OCI-LY3 (cell line): ENCODE measurements around the gene RNH1.
"Not testable (repeated sequence)": the region's sequence is repeated elsewhere in the genome, so short reads cannot be mapped to it uniquely, and the experiment has no call there.

ENCODE experiments used
- H2AFZ ChIP-seq: fragments of 200-600, 300-600 bp; shearing (Covaris generic); 2 replicates; pipeline ENCODE4 v1.6.0; 2014; ENCODE audit warnings: antibody characterized with exemption, low read depth, low read length
- H3K27ac ChIP-seq: fragments of 200-600, 300-600 bp; sonication (generic); 2 replicates; pipeline ENCODE4 v1.5.1; 2014; ENCODE audit warnings: mild to moderate bottlenecking, low read length, moderate library complexity, mixed read lengths
- H3K27me3 ChIP-seq: fragments of 200-600, 300-600 bp; sonication (generic); 2 replicates; pipeline ENCODE4 v1.6.1; 2014; ENCODE audit warnings: low read depth, low read length, mixed read lengths
- H3K36me3 ChIP-seq: fragments of 200-600, 300-600 bp; sonication (generic); replicated peaks from 2 replicates; pipeline ENCODE3; 2014; ENCODE audit warnings: low read depth, low read length, mixed read lengths
- H3K4me1 ChIP-seq: fragments of 300-600, 200-600 bp; sonication (generic); 2 replicates; pipeline ENCODE4 v1.6.1; 2014; ENCODE audit warnings: low read length, mixed read lengths
- H3K4me2 ChIP-seq: fragments of 200-600, 300-600 bp; sonication (generic); 2 replicates; pipeline ENCODE4 v1.6.1; 2014; ENCODE audit warnings: low read length, mixed read lengths
- H3K4me3 ChIP-seq: fragments of 300-600, 200-600 bp; sonication (generic); 2 replicates; pipeline ENCODE4 v1.5.1; 2014; ENCODE audit warnings: antibody characterized with exemption, mild to moderate bottlenecking, low read length, moderate library complexity
- H3K79me2 ChIP-seq: fragments of 300-600, 200-600 bp; shearing (Covaris generic); 2 replicates; pipeline ENCODE4 v1.6.1; 2014; ENCODE audit warnings: mild to moderate bottlenecking, low read length, mixed read lengths
- H3K9ac ChIP-seq: fragments of 300-600, 200-600 bp; shearing (Covaris generic); 2 replicates; pipeline ENCODE4 v1.6.0; 2014; ENCODE audit warnings: mild to moderate bottlenecking, low read length, moderate library complexity
- H3K9me3 ChIP-seq: fragments of 200-600, 300-600 bp; shearing (Covaris generic); 2 replicates; pipeline ENCODE4 v1.6.1; 2014; ENCODE audit warnings: low read length, mixed read lengths; ENCODE audit not compliant: insufficient read depth
- H4K20me1 ChIP-seq: fragments of 200-600, 300-600 bp; sonication (generic); 2 replicates; pipeline ENCODE4 v1.6.1; 2016; ENCODE audit warnings: low read length, mixed read lengths; ENCODE audit not compliant: insufficient read depth
- CTCF ChIP-seq: fragments of 200-600, 300-600 bp; sonication (generic); IDR thresholded peaks from 2 replicates; pipeline ENCODE4 v1.5.1; 2014; ENCODE audit warnings: antibody characterized with exemption, low read length, low read depth
- EZH2phosphoT487 ChIP-seq: fragments of 200-600 bp; shearing (Covaris generic); IDR thresholded peaks from 2 replicates; pipeline ENCODE4 v1.6.1; 2018; ENCODE audit warnings: antibody characterized with exemption, mixed run types, low read depth

RNH1 gene

GRCh38 chr11:472816-473215 is 34.2 kb downstream of the RNH1 start:
- Histone ChIP-seq H3K79me2 (peaks cover 13% of the 10 kb centered on the region), H2AFZ (no peak overlapping the region), H3K27me3 (no peaks in the 10 kb centered on the region), H3K4me1 (no peaks in the 10 kb centered on the region), H3K4me3 (no peak overlapping the region), H4K20me1 (no peaks in the 10 kb centered on the region), H3K9me3 (no peaks in the 10 kb centered on the region), H3K4me2 (no peak overlapping the region), H3K27ac (no peak overlapping the region), H3K36me3 (peaks cover 8% of the 10 kb centered on the region), H3K9ac (no peak overlapping the region)
- TF ChIP-seq CTCF (no peak), EZH2phosphoT487 (no peak)

- no peak overlapping the region for H2AFZ ChIP-seq
- H3K4me1 ChIP-seq = no peaks in the 10 kb centered on the region
- H3K4me3 ChIP-seq = no peak overlapping the region
- no peak for TF ChIP-seq EZH2phosphoT487
- TF ChIP-seq CTCF = no peak
- no peaks in the 10 kb centered on the region for H3K9me3 ChIP-seq
- H3K27me3 ChIP-seq = no peaks in the 10 kb centered on the region
- H3K79me2 ChIP-seq = peaks cover 13% of the 10 kb centered on the region
- peaks cover 8% of the 10 kb centered on the region for H3K36me3 ChIP-seq
- no peak overlapping the region for H3K9ac ChIP-seq
- H3K27ac ChIP-seq = no peak overlapping the region
- H3K4me2 ChIP-seq = no peak overlapping the region
- no peaks in the 10 kb centered on the region for H4K20me1 ChIP-seq
These were observed 34.8 kb downstream of the RNH1 start for GRCh38 chr11:472272-472671.

- H3K4me3 ChIP-seq = no peak overlapping the region
- no peaks in the 10 kb centered on the region for H3K27me3 ChIP-seq
- peaks cover 13% of the 10 kb centered on the region for H3K79me2 ChIP-seq
- no peaks in the 10 kb centered on the region for H3K4me1 ChIP-seq
- no peak overlapping the region for H3K27ac ChIP-seq
- no peak overlapping the region for H2AFZ ChIP-seq
- H4K20me1 ChIP-seq = no peaks in the 10 kb centered on the region
- H3K36me3 ChIP-seq = peaks cover 8% of the 10 kb centered on the region
- TF ChIP-seq EZH2phosphoT487 = no peak
- TF ChIP-seq CTCF = no peak
- H3K9ac ChIP-seq = no peak overlapping the region
- H3K9me3 ChIP-seq = no peaks in the 10 kb centered on the region
- no peak overlapping the region for H3K4me2 ChIP-seq
These were observed 35.4 kb downstream of the RNH1 start for GRCh38 chr11:471468-472145.

- Histone ChIP-seq H3K4me2 (no peak overlapping the region), H3K4me1 (no peaks in the 10 kb centered on the region), H2AFZ (no peak overlapping the region), H3K9me3 (no peaks in the 10 kb centered on the region), H3K9ac (no peak overlapping the region), H3K79me2 (peaks cover 8% of the 10 kb centered on the region; the same call in 1 of the 2 replicates), H3K27ac (no peak overlapping the region), H3K4me3 (no peak overlapping the region), H3K27me3 (no peaks in the 10 kb centered on the region), H3K36me3 (peaks cover 4% of the 10 kb centered on the region), H4K20me1 (no peaks in the 10 kb centered on the region)
- TF ChIP-seq CTCF (no peak), EZH2phosphoT487 (no peak)
These were observed 37.1 kb downstream of the RNH1 start for GRCh38 chr11:469684-470560.

GRCh38 chr11:469026-469683 is 37.9 kb downstream of the RNH1 start:
- not testable (repeated sequence) for H3K4me2 ChIP-seq, H3K27ac ChIP-seq, H4K20me1 ChIP-seq, H3K4me3 ChIP-seq, H2AFZ ChIP-seq, H3K4me1 ChIP-seq, H3K79me2 ChIP-seq, H3K9ac ChIP-seq, H3K9me3 ChIP-seq, H3K27me3 ChIP-seq, H3K36me3 ChIP-seq
